ENCODE data around the gene HGF.

- TF ChIP-seq POLR2AphosphoS5 (IDR thresholded peaks at IDR 0.05) (no peak), POLR2A (IDR thresholded peaks at IDR 0.05; ENCODE audit: low read depth) (no peak), CTCF (IDR thresholded peaks at IDR 0.05) (no peak)
Measured at GRCh38 chr7:81783818-81784217, 14.0 kb upstream of the HGF start.
